Ramos (cell line): ENCODE measurements around the gene SPN.

Experiments
- in situ Hi-C: fragments of 300-500 bp; cut with MboI; formaldehyde crosslinking; loops from one replicate; pipeline ENCODE4 v1.14.3; 2022; ENCODE audit warnings: low sequenced_read_pairs; ENCODE audit not compliant: unreplicated experiment

Gene SPN

DNA sequence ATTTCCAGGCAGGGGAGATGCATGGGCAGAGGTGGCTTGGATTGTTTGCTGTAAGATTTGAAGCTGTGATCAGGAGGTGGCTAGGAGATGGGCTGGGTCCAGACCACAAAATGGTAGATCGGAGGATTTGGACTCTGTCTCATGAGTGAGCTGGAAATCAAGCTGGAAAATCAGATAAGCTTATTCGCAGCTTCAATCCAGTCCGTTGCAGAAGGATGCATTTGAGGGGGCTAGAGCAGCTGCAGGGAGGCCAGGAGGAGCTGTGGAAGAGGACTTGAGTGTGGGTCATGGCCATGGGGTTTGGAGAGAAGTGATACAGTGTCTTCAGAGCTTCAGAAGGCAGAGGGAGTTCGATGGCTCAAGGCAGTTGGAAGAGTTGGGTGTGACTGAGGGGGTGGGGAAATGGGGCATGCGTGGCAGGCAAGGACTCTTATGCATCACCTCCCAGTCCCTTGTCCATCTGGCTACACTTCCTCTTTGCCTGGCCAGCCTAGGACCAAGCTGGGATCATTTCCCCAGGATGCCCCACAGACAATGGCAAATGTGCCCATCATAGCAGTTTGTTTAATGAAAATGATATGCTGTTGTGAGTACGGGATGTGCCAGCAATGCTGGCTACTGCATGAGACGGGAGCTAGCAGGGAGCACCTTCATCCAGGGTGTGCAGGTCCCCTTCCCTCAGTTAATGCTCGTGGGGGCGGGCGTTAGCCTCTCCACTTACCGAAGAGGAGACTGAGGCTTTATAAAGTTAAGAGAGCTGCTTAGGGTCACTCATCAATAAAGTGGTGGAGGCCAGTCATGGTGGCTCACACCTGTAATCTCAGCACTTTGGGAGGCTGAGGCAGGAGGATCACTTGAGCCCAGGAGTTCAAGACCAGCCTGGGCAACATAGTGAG lies 36.5 kb downstream of the SPN start:
- in situ Hi-C loops, result loop anchor here (5.0 to 10.0 kb wide), 2 partner anchors 85 to 323 kb away; partner anchors contain the start of gene C16orf92

- in situ Hi-C loops, result loop anchor here (10.0 kb wide), 1 partner anchor 84 kb away; no protein-coding TSS in a partner anchor
Measured at GRCh38 chr16:29700253-29700987, 37.4 kb downstream of the SPN start.

- in situ Hi-C loops, result loop anchor here (10.0 kb wide), 1 partner anchor 84 kb away; no protein-coding TSS in a partner anchor
Measured at GRCh38 chr16:29701214-29701555, 38.1 kb downstream of the SPN start.

DNA sequence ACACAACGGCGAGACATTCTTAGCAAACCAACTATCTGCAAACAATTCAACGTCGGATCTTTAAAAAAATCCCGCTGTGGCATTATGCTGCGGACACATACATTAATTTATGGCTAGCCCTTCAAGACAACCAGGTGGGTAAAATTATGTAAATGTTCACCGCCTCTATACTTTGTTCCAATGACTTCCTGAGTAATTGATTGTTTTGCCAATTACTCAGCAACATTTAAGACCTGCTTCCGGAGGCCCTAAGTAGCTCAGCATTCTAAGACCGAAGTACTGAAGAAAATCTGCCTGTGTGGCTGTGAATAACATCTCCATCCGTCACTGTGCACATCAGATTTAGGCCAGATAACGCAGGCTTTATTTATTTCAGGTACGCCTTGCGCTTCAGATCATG lies 39.2 kb downstream of the SPN start:
- in situ Hi-C loops, result loop anchor here (10.0 kb wide), 1 partner anchor 83 kb away; no protein-coding TSS in a partner anchor

GRCh38 chr16:29705030-29705429 lies 42.0 kb downstream of the SPN start:
- in situ Hi-C loops, result loop anchor here (10.0 kb wide), 1 partner anchor 80 kb away; no protein-coding TSS in a partner anchor

DNA sequence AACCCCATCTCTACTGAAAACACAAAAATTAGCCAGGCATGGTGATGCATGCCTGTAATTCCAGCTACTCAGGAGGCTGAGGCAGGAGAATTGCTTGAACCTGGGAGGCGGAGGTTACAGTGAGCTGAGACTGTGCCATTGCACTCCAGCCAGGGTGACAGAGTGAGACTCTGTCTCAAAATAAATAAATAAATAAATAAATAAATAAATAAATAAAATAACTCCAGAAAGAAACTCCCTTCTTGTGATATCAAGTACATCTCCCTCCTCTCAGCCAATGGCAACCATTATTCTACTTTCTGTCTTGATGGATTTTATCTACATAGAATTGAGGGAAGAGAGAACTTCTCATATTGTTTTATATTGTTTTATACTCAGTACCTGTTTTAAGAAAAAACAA lies 44.1 kb downstream of the SPN start:
- in situ Hi-C loops, result loop anchor here (10.0 kb wide), 1 partner anchor 78 kb away; no protein-coding TSS in a partner anchor

DNA sequence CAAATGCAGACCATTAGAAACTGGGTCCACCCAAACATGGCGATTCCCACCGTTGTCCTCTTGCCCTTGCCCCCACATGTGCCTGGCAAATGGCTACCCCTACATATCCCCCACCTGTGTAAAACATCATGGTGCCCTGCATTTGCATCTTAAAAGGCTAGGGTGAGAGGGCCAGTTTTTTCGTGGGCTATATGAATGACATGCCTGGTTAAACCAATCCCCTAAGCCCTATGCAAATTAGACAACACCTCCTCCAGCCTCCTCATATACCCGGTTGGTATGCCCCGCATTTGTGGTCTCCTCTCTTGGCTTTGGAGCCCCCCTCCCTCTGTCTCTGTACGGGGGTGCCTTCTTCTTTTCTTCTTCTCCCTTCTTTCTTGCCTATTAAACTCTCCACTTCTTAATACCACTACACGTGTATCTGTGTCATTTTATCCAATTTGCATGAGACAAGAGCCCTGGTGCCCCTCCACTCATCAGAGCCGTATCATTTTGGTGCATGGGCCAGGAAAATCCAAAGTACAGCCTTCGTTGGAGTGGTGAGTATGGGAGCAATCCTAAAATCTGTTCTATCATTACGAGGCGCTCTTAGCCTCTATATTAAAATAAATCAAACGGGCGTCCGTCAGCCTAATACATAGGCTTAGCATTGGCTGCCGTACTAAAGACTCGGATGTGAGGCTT lies 46.0 kb downstream of the SPN start:
- in situ Hi-C loops, result loop anchor here (10.0 kb wide), 1 partner anchor 76 kb away; no protein-coding TSS in a partner anchor

DNA sequence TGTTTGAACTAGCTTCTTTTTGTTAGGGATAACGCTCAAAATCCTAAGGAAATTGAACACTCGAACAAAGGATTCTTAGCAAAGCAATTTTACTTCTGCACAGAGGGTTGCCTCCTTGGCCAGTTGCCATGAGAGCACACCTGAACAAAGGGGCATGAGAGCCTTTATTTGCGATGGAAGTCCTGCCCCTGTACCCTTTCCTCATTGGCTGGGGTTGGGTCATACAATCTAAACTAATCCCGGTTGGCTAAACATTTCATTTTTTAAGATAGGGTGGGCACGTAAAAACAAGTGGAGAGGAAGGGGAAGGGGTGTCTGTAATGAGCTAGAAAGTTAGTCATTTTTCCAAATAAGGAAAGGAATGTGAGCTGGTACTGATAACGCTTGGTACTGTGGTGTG lies 46.6 kb downstream of the SPN start:
- in situ Hi-C loops, result loop anchor here (10.0 kb wide), 1 partner anchor 75 kb away; no protein-coding TSS in a partner anchor

DNA sequence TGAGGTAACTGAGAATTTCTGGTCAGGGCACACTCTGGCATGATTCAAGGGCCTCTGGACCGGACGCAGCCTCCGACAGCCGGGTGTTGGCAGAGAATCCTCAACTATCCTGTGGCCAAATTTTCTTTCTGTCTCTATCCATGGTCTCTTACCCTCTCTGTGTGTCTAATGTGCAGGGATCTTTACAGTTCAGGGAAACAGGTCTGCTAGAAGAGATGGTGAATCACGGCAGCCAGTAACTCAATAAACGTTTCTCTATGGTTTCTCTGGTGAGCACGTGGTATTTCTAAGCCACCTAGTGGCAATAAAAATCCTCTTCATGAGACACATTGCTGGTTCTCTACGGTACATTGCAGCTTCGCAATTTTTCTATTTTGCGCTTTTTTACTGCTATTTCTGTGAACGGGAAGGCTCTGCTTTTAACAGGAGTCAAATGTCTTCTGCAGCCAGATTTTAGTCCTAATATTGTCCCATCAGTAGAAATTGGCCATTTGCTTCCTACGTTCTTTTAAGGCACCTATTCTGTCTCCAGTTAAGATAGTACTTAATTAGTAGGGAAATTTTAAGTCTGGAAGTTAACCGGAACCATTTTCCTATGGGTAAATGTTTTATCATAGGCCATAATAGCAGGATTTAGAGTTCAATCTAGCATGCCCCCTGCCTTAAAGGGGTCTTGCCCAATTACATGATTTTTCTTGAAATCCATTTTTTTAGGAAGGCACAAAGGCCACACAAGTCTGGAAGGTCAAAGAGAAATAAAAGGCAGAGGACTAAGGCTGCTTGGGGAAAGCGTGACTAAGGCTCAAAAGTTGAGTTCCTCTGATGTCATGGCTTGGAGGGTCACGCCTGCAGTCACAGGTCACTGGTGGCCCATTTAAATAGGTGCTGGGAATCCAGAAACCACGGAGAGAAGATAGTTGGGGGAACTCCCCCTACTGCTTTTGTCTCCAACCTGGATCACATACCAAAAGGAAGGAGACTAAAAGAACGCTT lies 47.5 kb downstream of the SPN start:
- in situ Hi-C loops, result no loop called here

DNA sequence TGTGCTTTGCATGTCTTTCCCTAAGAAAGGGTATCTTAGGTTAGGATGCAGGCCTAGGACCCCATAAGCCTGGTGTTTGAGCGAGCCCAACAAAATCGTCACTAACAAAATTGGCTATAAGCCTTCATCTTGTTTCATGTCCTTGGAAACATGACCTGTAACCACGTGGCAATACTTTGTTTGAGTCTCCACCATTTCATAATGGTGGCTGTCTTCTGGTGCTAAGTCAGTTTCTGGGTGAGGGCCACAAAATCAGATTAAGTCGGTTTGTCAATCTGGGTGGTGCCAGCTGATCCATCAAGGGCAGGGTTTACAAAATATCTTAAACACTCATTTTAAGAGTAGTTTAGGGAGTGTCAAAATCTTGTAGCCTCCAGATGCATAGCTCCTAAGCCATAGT lies 49.8 kb downstream of the SPN start:
- in situ Hi-C loops, result no loop called here

- in situ Hi-C loops, result no loop called here
Measured at GRCh38 chr16:29714396-29714795, 51.3 kb downstream of the SPN start.

GRCh38 chr16:29714972-29715371 lies 51.9 kb downstream of the SPN start:
- in situ Hi-C loops, result no loop called here

DNA sequence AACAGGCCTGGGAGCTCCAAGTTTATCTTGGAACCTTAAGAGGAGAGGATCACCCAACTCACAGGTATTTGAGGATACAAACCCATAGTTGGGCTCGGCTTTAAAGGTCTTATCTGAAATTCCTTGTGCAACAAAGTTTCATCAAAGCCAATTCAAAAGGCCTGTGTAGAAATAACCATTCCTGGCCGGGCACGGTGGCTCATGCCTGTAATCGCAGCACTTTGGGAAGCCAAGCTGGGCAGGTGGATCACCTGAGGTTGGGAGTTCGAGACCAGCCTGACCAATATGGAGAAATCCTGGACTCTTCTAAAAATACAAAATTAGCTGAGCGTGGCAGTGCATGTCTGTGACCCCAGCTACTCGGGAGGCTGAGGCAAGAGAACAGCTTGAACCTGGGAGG lies 54.1 kb downstream of the SPN start:
- in situ Hi-C loops, result no loop called here

DNA sequence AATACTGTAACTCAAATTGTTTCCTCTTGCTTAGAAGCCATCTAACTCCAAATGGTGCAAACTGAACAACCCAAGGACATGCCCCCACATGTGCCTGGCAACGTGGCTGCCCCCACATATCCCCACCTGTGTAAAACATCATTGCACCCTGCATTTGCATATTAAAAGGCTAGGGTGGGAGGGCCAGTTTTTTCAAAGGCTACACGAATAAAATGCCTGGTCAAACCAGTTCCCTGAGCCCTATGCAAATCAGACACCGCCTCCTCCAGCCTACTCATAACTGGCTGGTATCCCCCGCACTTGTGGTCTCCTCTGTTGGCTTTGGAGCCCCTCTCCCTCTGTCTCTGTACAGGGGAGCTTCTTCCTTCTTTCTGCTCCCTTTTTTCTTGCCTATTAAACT lies 56.0 kb downstream of the SPN start:
- in situ Hi-C loops, result no loop called here
